Regular cardiac myocyte (primary cell): ENCODE results near the gene RPL28. TPM values are rescaled to one million over a fixed set of nuclear protein-coding genes. Genes with fewer than 3 reads are reported as not detected.

ENCODE experiments used
- total RNA-seq: library from RNA; depleted of rRNA; stranded (reverse); fragments of >200 nt; gene quantifications from 2 replicates; pipeline ENCODE4 v1.2.3, GENCODE V29; 2014

Gene RPL28
- 204 and 210 TPM in 2 replicates for total RNA-seq

DNA sequence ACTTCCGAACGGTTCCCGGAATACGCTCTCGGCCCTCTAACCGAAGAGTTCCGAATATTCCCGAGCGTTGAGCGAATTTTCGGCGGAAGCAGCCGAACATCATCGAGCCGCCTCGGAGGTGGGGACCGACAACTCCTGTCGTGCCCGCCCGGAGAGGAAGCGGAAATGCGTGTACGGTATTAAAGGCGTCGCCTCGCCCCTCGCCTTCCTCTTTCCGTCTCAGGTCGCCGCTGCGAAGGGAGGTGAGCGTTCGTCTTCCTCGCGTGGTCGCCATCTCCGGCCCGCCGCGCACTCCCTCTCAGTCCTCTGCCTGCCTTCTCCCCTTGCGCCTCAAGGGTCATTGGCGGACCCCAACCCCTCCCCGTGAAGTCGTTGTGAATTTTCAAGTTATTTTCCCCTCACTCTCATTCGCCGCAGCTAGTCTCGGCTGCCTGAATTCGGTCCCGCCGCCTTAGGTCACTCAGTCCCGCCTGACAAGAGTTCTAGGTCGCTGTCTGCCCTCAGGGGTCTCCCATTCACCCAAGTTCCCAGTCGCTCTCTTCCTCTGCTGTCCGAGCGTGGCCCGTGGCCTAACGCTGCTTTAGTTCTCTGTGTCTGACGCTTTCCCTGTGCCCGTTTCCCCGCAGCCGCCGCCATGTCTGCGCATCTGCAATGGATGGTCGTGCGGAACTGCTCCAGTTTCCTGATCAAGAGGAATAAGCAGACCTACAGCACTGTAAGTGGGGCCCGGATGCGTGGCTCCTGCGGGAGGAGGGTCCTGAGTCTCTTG lies at the start of gene RPL28:
RPL28 (plus strand) TSS at position 209 of the 769 bp plus-strand sequence; CDS start at position 635, 426 bp downstream.

DNA sequence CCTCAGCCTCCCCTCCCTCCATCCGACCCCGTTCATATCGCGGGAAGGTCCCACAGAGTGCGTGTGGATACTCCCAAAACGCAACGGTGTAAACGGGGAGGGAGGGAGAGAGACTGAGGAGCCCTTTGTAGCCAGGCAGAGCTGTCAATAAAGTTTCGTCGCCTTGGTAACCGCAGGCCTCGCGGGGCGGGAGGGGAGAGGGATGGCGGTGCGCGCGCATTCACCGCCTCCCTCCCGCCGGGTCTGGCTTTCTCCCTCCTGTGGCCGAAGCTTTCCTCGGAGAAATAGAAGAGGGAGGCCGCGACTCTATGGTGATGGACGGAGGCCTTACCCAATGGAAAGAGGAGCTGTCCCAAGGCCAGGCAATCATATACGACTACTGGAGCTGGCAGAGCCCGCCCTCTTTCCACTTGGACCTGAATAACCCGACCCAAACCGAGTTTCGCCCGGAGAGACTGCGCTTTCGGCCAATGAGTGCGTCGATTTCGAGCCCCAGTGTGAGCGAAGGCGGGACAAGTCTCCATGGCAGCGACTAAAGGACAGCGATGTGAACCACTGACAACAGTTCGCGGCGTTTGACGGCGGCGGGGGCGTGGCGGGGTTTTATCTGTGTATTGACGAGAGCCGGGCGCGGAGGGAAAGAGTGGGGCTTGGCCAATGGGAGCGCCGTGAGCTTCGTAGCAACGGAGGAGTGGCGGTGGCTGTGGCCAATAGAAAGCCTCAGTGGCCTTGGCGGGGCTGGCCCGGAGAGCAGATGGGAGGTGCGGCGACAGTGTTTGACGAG lies 46.4 kb upstream of the RPL28 start, which contains the start of gene KMT5C:
KMT5C (plus strand) TSS at position 772 of the 784 bp plus-strand sequence. CDS start 2,061 bp downstream, outside the sequence.

DNA sequence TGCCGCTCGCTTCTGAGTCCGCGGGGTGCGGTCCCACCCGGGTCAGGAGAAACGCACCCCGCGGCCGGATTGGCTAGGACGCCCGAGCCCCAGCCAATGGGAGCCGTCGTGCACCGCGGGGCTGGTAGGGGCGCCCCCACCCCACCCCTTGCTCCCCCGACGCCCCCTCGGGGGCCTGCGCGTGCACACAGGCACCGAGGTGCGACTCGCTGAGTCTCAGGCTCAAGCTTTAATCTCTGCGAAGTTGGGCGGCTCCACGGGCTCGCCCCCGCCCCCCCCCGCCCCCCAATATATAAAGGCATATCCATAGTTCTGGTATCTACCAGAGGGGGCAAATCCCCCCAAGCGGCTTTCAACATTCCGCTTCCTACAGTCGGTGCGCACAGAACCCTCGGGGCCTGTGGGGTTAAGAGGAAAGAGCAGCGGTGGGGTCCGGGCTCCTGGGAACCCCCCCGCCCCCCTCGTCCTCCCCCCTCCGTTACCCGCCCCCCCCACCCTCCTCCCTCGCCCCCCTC lies 31.0 kb upstream of the RPL28 start, which contains the start of gene COX6B2:
COX6B2 (minus strand) TSS at position 22 of the 515 bp plus-strand sequence. CDS start 198 bp downstream, outside the sequence.

DNA sequence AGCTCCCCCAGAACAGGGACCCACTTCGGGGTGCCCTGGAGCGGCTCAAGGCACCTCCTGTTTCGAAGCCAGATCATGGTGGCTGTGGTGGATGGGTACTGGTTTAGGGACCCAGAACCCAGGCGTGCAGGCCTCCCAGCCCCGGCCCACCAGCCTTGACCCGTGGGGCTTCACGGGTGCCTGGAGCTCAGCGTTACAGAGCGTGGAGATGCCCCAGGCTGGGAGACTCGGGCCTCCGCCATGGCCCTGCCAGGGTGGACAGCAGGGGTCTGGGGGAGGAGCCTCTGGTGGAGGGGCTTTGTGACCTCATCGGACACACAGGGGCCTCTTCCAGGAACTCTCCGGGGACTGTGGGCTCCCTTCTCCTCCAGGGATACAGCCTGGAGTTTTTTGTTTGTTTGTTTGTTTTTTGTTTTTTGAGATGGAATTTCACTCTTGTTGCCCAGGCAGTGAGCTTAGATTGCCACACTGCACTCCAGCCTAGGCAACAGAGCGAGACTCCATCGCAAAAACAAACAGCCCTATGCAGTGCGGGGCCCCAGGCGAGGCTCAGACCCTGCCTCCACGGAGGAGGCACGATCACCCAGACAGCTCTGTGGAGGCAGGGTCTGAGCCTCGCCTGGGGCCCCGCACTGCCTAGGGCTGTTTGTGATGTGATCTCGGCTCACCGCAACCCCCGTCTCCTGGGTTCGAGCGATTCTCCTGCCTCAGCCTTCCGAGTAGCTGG lies 22.6 kb upstream of the RPL28 start, which contains the start of gene GARIN5B:
GARIN5B (minus strand) TSS at position 271 of the 727 bp plus-strand sequence; CDS start at position 77, 194 bp downstream.

DNA sequence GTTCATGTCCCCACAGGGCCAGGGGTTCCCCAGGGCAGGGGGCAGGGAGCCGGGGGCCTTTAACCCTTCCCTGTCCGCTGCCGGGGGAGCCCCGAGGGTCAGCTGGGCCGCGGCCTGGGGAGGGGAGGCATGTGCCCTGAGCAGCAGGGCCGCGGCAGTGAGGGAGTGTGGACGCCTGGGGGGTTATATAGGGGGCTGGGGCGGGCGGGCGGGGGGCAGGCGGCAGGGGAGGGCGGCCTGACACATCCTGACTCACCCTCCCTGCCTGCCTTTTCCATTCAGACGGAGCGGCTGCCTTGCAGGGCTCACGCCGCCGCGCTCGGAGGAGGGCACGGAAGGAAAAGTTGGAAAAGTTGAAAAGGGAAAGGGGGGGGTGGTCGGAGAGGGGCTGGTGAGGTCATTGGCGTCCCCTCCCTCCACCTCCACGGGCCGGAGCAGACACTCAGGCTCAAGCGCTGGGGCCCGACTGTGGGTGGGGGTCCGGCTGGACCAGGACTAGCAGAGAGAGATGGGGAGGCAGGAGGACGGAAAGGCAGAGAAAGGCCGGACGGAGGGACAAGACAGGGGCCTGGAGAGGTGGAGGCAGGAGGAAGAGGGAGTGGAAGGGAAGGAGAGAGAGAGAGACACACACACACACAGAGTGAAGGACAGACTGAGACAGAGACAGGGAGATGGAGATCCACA lies 15.3 kb upstream of the RPL28 start, which contains the start of gene IL11:
IL11 (minus strand) TSS at position 159 of the 684 bp plus-strand sequence; CDS start at position 6, 153 bp downstream.

DNA sequence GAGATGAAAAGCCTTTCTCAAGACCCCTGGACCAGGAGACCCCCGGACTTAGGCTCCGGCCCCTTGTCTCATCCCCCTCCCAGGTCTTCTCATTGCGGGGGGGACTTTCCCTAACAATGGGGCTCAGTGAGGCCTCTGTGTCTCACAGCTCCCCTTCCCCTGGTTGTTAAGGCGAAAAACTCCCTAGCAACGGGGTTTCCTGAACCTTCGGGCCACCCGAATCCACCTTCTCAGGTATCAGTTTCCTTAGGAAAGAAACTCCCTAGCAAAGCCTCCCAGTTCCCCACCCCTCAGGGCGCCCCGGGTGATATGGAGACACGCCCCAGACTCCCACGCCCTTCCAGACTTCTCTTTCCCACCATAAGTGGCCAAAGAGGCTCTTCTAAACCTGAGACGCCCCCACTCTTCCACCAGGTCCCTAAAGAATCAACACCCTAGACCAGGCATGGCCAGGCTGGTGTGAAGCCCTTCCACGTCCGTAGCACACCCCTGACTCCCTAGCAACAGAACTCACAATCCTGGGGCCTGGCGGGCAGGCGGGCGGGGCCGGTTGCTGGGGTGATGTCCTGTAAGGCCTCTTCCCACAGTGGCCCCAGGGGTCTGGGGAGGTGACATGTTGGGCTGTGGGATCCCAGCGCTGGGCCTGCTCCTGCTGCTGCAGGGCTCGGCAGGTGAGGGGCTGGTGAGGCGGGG lies 9.3 kb upstream of the RPL28 start, which contains the start of gene TMEM190:
TMEM190 (plus strand) TSS at position 586 of the 693 bp plus-strand sequence; CDS start at position 614, 28 bp downstream.

DNA sequence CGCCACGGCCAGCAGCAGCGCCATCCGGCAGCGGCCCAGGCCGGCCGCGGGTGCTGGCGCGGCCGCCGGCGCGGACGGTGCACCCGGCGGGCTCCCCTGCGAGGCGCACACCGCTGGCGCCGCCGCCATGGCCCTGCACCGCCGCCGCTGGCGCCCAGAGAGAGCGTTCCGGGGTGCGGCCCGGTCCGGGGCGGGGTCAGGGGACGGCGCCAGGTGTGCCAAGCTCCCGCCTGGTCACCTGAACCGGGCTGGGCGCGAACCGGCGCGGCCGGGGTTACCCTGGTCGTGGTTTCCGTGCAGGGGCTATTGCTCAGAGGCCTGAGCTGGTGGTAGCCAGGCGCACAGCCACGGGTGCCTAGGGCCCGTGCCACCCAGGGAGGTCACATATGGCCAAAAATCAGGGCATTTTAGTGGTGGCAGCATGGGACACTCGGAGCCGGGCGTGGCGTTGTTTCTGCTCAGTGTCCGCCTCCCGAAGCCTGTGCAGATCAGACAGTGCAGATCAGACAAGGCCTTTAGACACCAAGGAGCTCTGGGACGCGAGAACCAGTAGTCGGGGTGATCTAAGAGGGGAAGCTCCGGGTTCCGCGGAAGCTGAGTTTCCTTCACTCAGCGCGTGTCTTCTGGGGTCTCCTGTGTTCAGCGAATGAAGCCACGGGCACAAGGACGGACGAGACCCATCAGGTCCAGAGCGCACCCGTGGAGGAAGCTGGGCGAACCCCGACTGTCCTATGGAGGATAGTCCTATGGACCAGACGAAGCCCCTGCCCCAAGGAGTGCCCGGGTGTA lies 1.4 kb upstream of the RPL28 start, which contains the start of gene TMEM238:
TMEM238 (minus strand) TSS at position 162 of the 789 bp plus-strand sequence; CDS start at position 129, 33 bp downstream.

DNA sequence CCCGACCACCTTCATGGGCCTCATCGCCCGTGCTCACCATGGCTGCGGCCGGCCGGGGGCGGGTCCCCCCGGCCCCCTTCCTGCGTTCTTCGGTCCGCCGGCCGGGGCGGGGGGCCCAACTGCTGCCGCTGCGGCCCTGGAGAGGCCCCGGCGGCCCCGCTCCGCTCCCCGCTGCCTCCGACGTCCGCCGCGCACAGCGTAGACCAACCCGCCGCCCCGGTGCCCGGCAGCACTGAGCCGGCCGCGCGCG lies 21.7 kb downstream of the RPL28 start, which contains the start of gene UBE2S:
UBE2S (minus strand) TSS at position 239 of the 250 bp plus-strand sequence; CDS start at position 40, 199 bp downstream.

DNA sequence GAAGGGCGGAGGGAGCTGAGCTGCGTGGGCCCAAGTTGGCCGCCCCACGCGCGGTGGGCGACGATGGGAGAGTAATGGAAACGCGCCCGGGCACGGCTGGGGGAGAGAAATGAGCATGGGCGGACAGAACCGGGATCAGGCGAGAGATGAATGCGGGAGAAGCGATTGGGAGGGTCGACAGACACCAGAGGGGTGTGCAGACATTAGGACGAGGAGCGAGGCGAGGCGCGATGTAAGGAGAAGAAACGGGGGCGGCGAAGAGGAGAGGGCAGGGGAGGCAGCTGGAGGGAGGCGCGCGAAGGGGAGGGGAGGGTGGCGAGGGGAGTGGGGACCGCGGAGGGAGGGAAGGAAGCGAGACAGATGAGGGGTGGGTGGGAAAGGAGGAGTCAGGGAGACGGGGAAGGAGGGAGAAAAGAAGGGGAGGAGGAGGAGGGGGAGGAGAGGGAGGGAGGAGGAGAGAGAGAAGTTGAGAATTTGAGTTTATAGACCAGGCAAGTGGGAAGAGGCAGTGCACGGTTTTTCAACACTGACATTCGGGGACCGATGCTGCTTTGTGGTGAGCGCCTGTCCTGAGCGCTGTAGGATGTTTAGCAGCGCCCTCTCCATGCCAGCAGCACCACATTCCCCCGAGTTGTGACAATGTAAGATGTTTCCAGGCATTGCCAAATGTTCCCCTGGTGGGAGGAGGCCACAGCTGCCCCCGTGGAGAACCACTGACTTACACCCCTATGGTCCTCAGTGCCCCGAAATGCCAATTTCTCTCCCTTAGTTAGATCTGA lies 57.5 kb downstream of the RPL28 start, which contains the start of gene SHISA7:
SHISA7 (minus strand) TSS at position 256 of the 779 bp plus-strand sequence. CDS start 437 bp downstream, outside the sequence.

Other genes starting within 250 kb of the RPL28 start
- gene TNNT1, start 236.7 kb upstream of the RPL28 start, total RNA-seq, result 3.4 and 3.8 TPM in 2 replicates
- not detected in 2 replicates for gene TNNI3, start 228.2 kb upstream of the RPL28 start, total RNA-seq
- gene DNAAF3, start 219.3 kb upstream of the RPL28 start, total RNA-seq, result 0.77 and 0.85 TPM in 2 replicates
- gene SYT5, start 205.6 kb upstream of the RPL28 start, total RNA-seq, result 0.96 TPM in 1 of 2 replicates, not detected in the other
- 6.5 and 21.4 TPM in 2 replicates for gene PTPRH, start 176.4 kb upstream of the RPL28 start, total RNA-seq
- gene TMEM86B, start 157.2 kb upstream of the RPL28 start, total RNA-seq, result 1.5 and 2.3 TPM in 2 replicates
- 16.3 and 35.5 TPM in 2 replicates for gene PPP6R1, start 126.9 kb upstream of the RPL28 start, total RNA-seq
- 18.9 and 40.6 TPM in 2 replicates for gene HSPBP1, start 105.8 kb upstream of the RPL28 start, total RNA-seq
- 3.9 and 6.7 TPM in 2 replicates for gene BRSK1, start 101.9 kb upstream of the RPL28 start, total RNA-seq
- gene TMEM150B, start 60.6 kb upstream of the RPL28 start, total RNA-seq, result not detected in 2 replicates
- 2.7 and 7.6 TPM in 2 replicates for gene KMT5C, start 46.1 kb upstream of the RPL28 start, total RNA-seq
- not detected in 2 replicates for gene COX6B2, start 31.2 kb upstream of the RPL28 start, total RNA-seq
- gene GARIN5B, start 22.7 kb upstream of the RPL28 start, total RNA-seq, result not detected in 2 replicates
- 4.8 and 26.3 TPM in 2 replicates for gene IL11, start 15.5 kb upstream of the RPL28 start, total RNA-seq
- gene TMEM190, start 9.1 kb upstream of the RPL28 start, total RNA-seq, result not detected in 2 replicates
- gene TMEM238, start 1.6 kb upstream of the RPL28 start, total RNA-seq, result 0.58 and 0.85 TPM in 2 replicates
- 32.4 and 286 TPM in 2 replicates for gene UBE2S, start 21.9 kb downstream of the RPL28 start, total RNA-seq
- gene SHISA7, start 57.4 kb downstream of the RPL28 start, total RNA-seq, result not detected in 2 replicates
- gene ISOC2, start 75.7 kb downstream of the RPL28 start, total RNA-seq, result 42.0 and 52.3 TPM in 2 replicates
- not detected in 2 replicates for gene C19orf85, start 78.8 kb downstream of the RPL28 start, total RNA-seq
- 1.4 and 1.5 TPM in 2 replicates for gene ZNF628, start 90.7 kb downstream of the RPL28 start, total RNA-seq
- gene NAT14, start 99.3 kb downstream of the RPL28 start, total RNA-seq, result 12.7 and 18.0 TPM in 2 replicates
- 6.7 and 11.6 TPM in 2 replicates for gene SSC5D, start 102.5 kb downstream of the RPL28 start, total RNA-seq
- not detected in 2 replicates for gene SBK2, start 151.2 kb downstream of the RPL28 start, total RNA-seq
- under 0.01 and 0.19 TPM in 2 replicates for gene SBK3, start 159.6 kb downstream of the RPL28 start, total RNA-seq
- gene ZNF579, start 194.9 kb downstream of the RPL28 start, total RNA-seq, result 3.1 and 3.5 TPM in 2 replicates
- 2.3 and 2.9 TPM in 2 replicates for gene FIZ1, start 213.6 kb downstream of the RPL28 start, total RNA-seq
- gene ZNF524, start 214.4 kb downstream of the RPL28 start, total RNA-seq, result 5.6 and 8.2 TPM in 2 replicates
- 0.58 and 0.85 TPM in 2 replicates for gene ZNF865, start 219.7 kb downstream of the RPL28 start, total RNA-seq
- gene ZNF784, start 238.6 kb downstream of the RPL28 start, total RNA-seq, result 2.3 and 3.4 TPM in 2 replicates